Measurements from ENCODE around the gene RDH5. TPM values are rescaled to one million over a fixed set of nuclear protein-coding genes. Genes with fewer than 3 reads are reported as not detected.

The RDH5 gene
- total RNA-seq, 1 donor from 2014 or later, result 9.7 TPM

- H3K4me3 Mint-ChIP-seq (ENCODE audit: low read depth), result no peak overlapping the region
- peaks cover 6% of the 10 kb centered on the region for H3K4me1 Mint-ChIP-seq (ENCODE audit: low read depth)
- no peak for TF ChIP-seq CTCF (IDR thresholded peaks at IDR 0.05; ENCODE audit: unreplicated experiment)
- DNase-seq (ENCODE audit: low spot score, unreplicated experiment), result no peak
- no peaks in the 10 kb centered on the region for H3K36me3 Mint-ChIP-seq (ENCODE audit: insufficient read depth)
- H3K27me3 Mint-ChIP-seq, result peaks cover 62% of the 10 kb centered on the region
- H3K27ac Mint-ChIP-seq, result no peak overlapping the region
- H3K9me3 Mint-ChIP-seq (ENCODE audit: low read depth), result no peaks in the 10 kb centered on the region
These were observed 19.8 kb upstream of the RDH5 start for GRCh38 chr12:55700255-55701018.

- no peak overlapping the region for H3K4me3 Mint-ChIP-seq (ENCODE audit: low read depth)
These were observed 17.3 kb upstream of the RDH5 start for GRCh38 chr12:55702861-55703260.

GRCh38 chr12:55703288-55703687 is 16.9 kb upstream of the RDH5 start:
- Mint-ChIP-seq H3K9me3 (ENCODE audit: low read depth) (no peaks in the 10 kb centered on the region), H3K4me3 (ENCODE audit: low read depth) (no peak overlapping the region), H3K4me1 (ENCODE audit: low read depth) (peaks cover 12% of the 10 kb centered on the region), H3K27ac (no peak overlapping the region), H3K27me3 (peaks cover 73% of the 10 kb centered on the region), H3K36me3 (ENCODE audit: insufficient read depth) (no peaks in the 10 kb centered on the region)
- no peak for DNase-seq (ENCODE audit: low spot score, unreplicated experiment)
- TF ChIP-seq CTCF (IDR thresholded peaks at IDR 0.05; ENCODE audit: unreplicated experiment), result no peak

More at GRCh38 chr12:55702861-55703260, 17.3 kb upstream of the RDH5 start:
- H3K9me3 Mint-ChIP-seq (ENCODE audit: low read depth), result no peaks in the 10 kb centered on the region
- peaks cover 72% of the 10 kb centered on the region for H3K27me3 Mint-ChIP-seq
- DNase-seq (ENCODE audit: low spot score, unreplicated experiment), result no peak
- H3K4me1 Mint-ChIP-seq (ENCODE audit: low read depth), result peaks cover 12% of the 10 kb centered on the region
- no peak for TF ChIP-seq CTCF (IDR thresholded peaks at IDR 0.05; ENCODE audit: unreplicated experiment)
- H3K27ac Mint-ChIP-seq, result no peak overlapping the region
- H3K36me3 Mint-ChIP-seq (ENCODE audit: insufficient read depth), result no peaks in the 10 kb centered on the region

GRCh38 chr12:55703901-55704761 is 16.1 kb upstream of the RDH5 start:
- Mint-ChIP-seq H3K27ac (no peak overlapping the region), H3K27me3 (peaks cover 79% of the 10 kb centered on the region), H3K9me3 (ENCODE audit: low read depth) (no peaks in the 10 kb centered on the region), H3K36me3 (ENCODE audit: insufficient read depth) (no peaks in the 10 kb centered on the region), H3K4me3 (ENCODE audit: low read depth) (no peak overlapping the region), H3K4me1 (ENCODE audit: low read depth) (peaks cover 14% of the 10 kb centered on the region)
- no peak for DNase-seq (ENCODE audit: low spot score, unreplicated experiment)
- no peak for TF ChIP-seq CTCF (IDR thresholded peaks at IDR 0.05; ENCODE audit: unreplicated experiment)

All from progenitor cell of endocrine pancreas (in vitro differentiated cells).